K562 (cell line): ENCODE results near the gene PLA2G2C.

ENCODE experiments used
- ATF1 ChIP-seq, 2 experiments: fragments of 450-650 bp in 1 of 2; IDR thresholded peaks; 2 replicates each; pipeline ENCODE4 v1.6.1; 2016; ENCODE audit warnings: missing compliant biosample characterization in 1 of 2, missing genetic modification characterization in 1 of 2
- CTCF ChIP-seq, 3 experiments: IDR thresholded peaks in 2 of 3; conservative IDR thresholded peaks in 1 of 3; 2 replicates each; pipeline ENCODE4 v1.5.1; 2011 to 2012; ENCODE audit warnings: low read length in 3 of 3, mild to moderate bottlenecking in 3 of 3, control low read depth in 2 of 3, improper control_type of control experiment in 1 of 3, inconsistent platforms in 1 of 3, low read depth in 1 of 3, mixed read lengths in 1 of 3, moderate library complexity in 1 of 3; ENCODE audit not compliant: insufficient read depth in 2 of 3
- CUX1 ChIP-seq: fragments of 200-800 bp; sonication (Bioruptor generic); IDR thresholded peaks from 2 replicates; pipeline ENCODE4 v1.6.1; 2016; ENCODE audit warnings: missing genetic modification characterization, missing compliant biosample characterization
- ELK3 ChIP-seq: fragments of 450-650 bp; formaldehyde crosslinking; IDR thresholded peaks from 2 replicates; pipeline ENCODE4 v1.4.0; 2020; ENCODE audit warnings: mild to moderate bottlenecking
- KLF16 ChIP-seq: IDR thresholded peaks from 2 replicates; pipeline ENCODE4 v1.6.1; 2016; ENCODE audit warnings: antibody characterized with exemption
- POLR2A ChIP-seq: fragments of 450-650 bp; conservative IDR thresholded peaks from 2 replicates; pipeline ENCODE4 v1.6.1; 2016
- RREB1 ChIP-seq: fragments of 250-450 bp; sonication (Bioruptor Pico); IDR thresholded peaks from 2 replicates; pipeline ENCODE4 v1.4.0; 2020
- SPI1 ChIP-seq: IDR thresholded peaks from 2 replicates; pipeline ENCODE4 v1.6.1; 2011; ENCODE audit warnings: low read depth, low read length, control low read depth, borderline replicate concordance
- SUPT5H ChIP-seq: fragments of 450-650 bp; IDR thresholded peaks from 2 replicates; pipeline ENCODE4 v1.6.1; 2016
- TCF7 ChIP-seq: sonication (generic); IDR thresholded peaks from 2 replicates; pipeline ENCODE4 v1.6.1; 2016; ENCODE audit warnings: antibody characterized with exemption, borderline replicate concordance
- ZNF3 ChIP-seq: fragments of 250-450 bp; sonication (Bioruptor Pico); IDR thresholded peaks from 2 replicates; pipeline ENCODE4 v1.5.0; 2021; ENCODE audit warnings: mild to moderate bottlenecking, moderate library complexity
- ZNF384 ChIP-seq: IDR thresholded peaks from 2 replicates; pipeline ENCODE4 v1.6.1; 2012; ENCODE audit warnings: low read depth, low read length, improper control_type of control experiment

GRCh38 chr1:20216574-20216973, 30.3 kb upstream of the PLA2G2C start:
- TF ChIP-seq ZNF3 (no peak), TCF7 (no peak), CUX1 (no peak), KLF16 (no peak), SPI1 (no peak), SUPT5H (no peak), ATF1 (CRISPR knock-in tag; IDR thresholded peaks at IDR 0.05) (no peak), ATF1 (tag; IDR thresholded peaks at IDR 0.05) (no peak), POLR2A (no peak), ELK3 (CRISPR knock-in tag) (no peak), CTCF (IDR thresholded peaks at IDR 0.05 in 2 of 3, conservative IDR thresholded peaks at IDR 0.05 in 1 of 3; ENCODE audit: insufficient read depth in 2 of 3, low read depth in 1 of 3, low read length in 3 of 3) (peak; percentile 57 to 62 (median 59)), RREB1 (CRISPR knock-in tag) (no peak), ZNF384 (no peak)
